ENCODE measurements around the gene NUP93.

Gene NUP93

DNA sequence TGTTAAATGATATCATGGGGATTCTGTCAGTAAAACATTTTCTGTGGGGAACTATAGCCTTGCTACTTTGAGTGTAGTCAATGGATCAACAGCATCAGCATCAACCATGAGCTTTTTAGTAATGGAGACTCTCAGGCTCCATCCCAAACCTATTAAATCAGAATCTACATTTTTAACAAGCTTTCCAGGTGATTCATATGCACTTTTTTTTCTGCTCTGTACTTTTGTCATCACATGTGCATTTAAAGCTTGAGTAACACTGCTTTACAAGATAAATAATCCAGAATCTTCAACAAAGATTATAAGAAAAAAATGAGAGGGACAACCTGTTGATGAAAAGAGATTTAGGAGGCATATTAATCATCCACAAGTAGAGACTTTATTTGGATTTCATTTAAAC, 23.5 kb downstream of the NUP93 start:
- H3K27ac ChIP-seq: no peak overlapping the region

DNA sequence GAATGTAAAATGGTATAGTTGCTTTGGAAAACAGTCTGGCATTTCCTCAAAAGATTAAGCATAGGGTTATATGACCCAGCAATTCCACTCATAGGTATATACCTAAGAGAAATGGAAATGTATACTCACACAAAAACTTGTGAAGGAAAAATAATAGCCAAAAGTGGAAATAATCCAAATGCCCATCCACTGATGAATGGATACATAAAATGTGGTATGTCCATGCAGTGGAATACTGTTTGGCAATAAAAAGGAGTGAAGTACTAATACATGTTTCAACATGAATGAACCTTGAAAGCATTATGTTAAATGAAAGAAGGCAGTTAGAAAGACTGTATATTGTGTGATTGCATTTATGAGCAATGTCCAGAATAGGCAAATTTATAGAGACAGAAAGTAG, 25.1 kb downstream of the NUP93 start:
- H3K4me1 ChIP-seq: peaks cover 0 to 30% (median 6%) of the 10 kb centered on the region in 4 donors
- no peaks in the 10 kb centered on the region for H3K27me3 ChIP-seq
- TF ChIP-seq CTCF (IDR thresholded peaks at IDR 0.05): no peak
- no peak overlapping the region for H3K4me3 ChIP-seq
- H3K36me3 ChIP-seq: peaks cover 0 to 6% (median 4%) of the 10 kb centered on the region in 3 donors
- intact Hi-C loops (cut with DNase I; ENCODE audit: low total_unique reads): no loop called here
- no peaks in the 10 kb centered on the region for H3K9me3 ChIP-seq
- no peak for DNase-seq
- H3K27ac ChIP-seq: no peak overlapping the region

More for the DNA sequence above, 23.5 kb downstream of the NUP93 start:
- peaks cover 0 to 3% (median 0%) of the 10 kb centered on the region in 3 donors for H3K36me3 ChIP-seq
- H3K9me3 ChIP-seq: no peaks in the 10 kb centered on the region
- H3K4me3 ChIP-seq: no peak overlapping the region
- no peak for DNase-seq
- no peak for TF ChIP-seq CTCF (IDR thresholded peaks at IDR 0.05)
- peaks cover 0 to 33% (median 5%) of the 10 kb centered on the region in 4 donors for H3K4me1 ChIP-seq
- no peaks in the 10 kb centered on the region for H3K27me3 ChIP-seq
- intact Hi-C loops (cut with DNase I; ENCODE audit: low total_unique reads): no loop called here

- TF ChIP-seq CTCF (IDR thresholded peaks at IDR 0.05): no peak
- peaks cover 0 to 17% (median 6%) of the 10 kb centered on the region in 4 donors for H3K4me1 ChIP-seq
- no peaks in the 10 kb centered on the region for H3K9me3 ChIP-seq
- H3K27ac ChIP-seq: no peak overlapping the region
- no peak overlapping the region for H3K4me3 ChIP-seq
- peaks cover 0 to 15% (median 9%) of the 10 kb centered on the region in 3 donors for H3K36me3 ChIP-seq
- no peak for DNase-seq
- intact Hi-C loops (cut with DNase I; ENCODE audit: low total_unique reads): no loop called here
- no peaks in the 10 kb centered on the region for H3K27me3 ChIP-seq
These were observed 28.5 kb downstream of the NUP93 start for GRCh38 chr16:56758432-56758831.

- no peak overlapping the region for H3K27ac ChIP-seq
These were observed 29.0 kb downstream of the NUP93 start for GRCh38 chr16:56758930-56759329.

GRCh38 chr16:56763291-56763916, 33.5 kb downstream of the NUP93 start:
- Histone ChIP-seq H3K4me1 (peaks cover 0 to 13% (median 6%) of the 10 kb centered on the region in 4 donors), H3K27ac (no peak overlapping the region), H3K27me3 (no peaks in the 10 kb centered on the region), H3K9me3 (no peaks in the 10 kb centered on the region), H3K36me3 (peaks cover 0 to 24% (median 9%) of the 10 kb centered on the region in 3 donors), H3K4me3 (no peak overlapping the region)
- DNase-seq: no peak
- no peak for TF ChIP-seq CTCF (IDR thresholded peaks at IDR 0.05)
- intact Hi-C loops (cut with DNase I; ENCODE audit: low total_unique reads): no loop called here

More at GRCh38 chr16:56758930-56759329, 29.0 kb downstream of the NUP93 start:
- Histone ChIP-seq H3K4me3 (no peak overlapping the region), H3K4me1 (peaks cover 0 to 15% (median 6%) of the 10 kb centered on the region in 4 donors), H3K36me3 (peaks cover 0 to 15% (median 9%) of the 10 kb centered on the region in 3 donors), H3K9me3 (no peaks in the 10 kb centered on the region), H3K27me3 (no peaks in the 10 kb centered on the region)
- intact Hi-C loops (cut with DNase I; ENCODE audit: low total_unique reads): no loop called here
- DNase-seq: no peak
- TF ChIP-seq CTCF (IDR thresholded peaks at IDR 0.05): no peak

Measured in tibial artery (tissue), 4 donors.